Stimulated activated CD4-positive, alpha-beta T cell treated with anti-CD3 and anti-CD28 coated beads, Interleukin-4, amount 100 ng/mL, for 24 hours (primary cell): ENCODE data around the gene ARID1B.
A peak's percentile ranks its signal among the peaks of the same experiment; 100 is the strongest.

Experiments
- DNase-seq: peaks from one replicate; pipeline ENCODE4 v3.0.0-alpha.2; 2020

Gene ARID1B

GRCh38 chr6:157116426-157116825, 339.2 kb downstream of the ARID1B start:
- no peak for DNase-seq

DNA sequence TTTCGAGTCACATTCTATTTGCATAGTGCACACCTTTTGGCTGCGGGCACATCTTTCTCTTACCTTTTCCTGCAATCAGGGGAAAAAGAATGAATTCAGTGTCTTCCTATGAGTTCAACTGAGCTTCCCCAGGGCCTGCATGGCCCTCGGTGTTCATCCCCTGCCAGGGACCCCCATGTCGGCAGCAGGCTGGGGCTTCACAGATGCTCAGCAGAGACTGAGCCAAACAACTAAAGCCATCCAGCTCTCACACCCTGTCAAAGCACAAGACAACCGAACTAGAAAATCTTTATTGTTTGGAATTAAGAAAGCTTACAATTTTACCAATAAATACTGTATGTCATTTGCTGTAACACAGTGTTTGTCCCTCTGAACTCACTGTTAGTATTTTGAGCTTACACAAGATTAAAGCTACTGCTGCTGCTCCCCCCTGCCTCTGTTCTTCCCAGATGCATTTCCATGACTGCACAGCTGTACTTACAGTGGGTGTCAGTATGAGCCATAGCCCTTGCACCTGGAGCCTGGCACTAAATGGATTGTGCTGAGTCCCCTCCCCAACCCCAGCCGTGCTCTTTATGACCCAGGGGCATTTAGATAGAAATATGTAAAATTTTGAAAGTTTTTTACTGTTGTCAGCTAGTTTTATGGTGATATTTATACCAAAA, 340.4 kb downstream of the ARID1B start:
- no peak for DNase-seq

GRCh38 chr6:157119502-157120027, 342.4 kb downstream of the ARID1B start:
- no peak for DNase-seq

DNA sequence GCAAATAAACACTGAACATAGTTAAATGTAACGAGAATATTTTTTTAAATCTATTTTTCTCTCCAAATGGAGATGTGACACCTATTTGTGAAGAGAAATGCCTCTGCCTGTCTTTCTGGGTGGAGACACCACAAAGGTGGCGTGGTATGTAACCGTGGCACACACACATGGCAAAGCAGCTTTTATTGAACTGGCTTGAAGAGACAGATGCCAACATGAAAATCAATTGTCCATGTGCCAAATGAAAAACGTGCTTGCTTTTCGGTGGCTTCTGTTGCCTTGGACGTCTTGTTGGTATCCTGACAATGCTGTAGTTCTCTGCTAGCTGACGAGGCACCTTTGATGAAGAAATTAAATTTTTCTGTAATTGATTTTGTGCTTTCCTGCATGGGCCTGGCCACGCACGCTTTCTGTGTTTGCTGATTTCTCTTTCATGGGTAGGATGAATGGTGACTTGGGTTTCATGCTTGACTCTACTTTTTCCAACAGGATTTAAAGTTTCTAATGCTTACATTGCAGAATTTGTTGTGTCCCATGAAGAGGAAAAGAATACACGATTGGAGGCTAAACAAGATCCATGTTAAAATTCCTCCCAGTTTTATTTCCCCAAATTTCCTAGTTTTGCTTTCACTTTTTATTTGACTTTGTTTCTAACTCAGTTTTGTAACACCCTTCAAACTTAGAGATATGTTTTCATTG, 343.5 kb downstream of the ARID1B start:
- no peak for DNase-seq

DNA sequence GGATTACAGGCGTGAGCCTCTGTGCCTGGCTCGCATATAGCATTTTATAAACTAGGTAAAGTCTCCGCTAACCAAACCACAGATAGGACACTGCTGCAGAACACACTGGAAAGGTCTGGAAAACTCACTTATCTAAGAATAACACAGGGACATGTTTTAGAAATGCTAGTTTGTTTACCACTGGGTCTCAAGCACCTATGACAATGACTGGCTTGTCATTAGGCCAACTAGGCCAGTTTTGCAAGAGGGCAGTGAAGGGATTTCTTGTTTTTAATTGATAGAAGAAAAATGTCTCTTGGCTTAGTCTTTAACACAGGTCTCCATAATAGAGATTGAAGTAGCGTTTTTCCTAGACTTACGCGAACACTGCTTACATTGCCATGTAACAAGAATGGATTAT, 344.7 kb downstream of the ARID1B start:
- DNase-seq: no peak

GRCh38 chr6:157123234-157123633, 346.1 kb downstream of the ARID1B start:
- no peak for DNase-seq

- no peak for DNase-seq
Observed at GRCh38 chr6:157124485-157125254, 347.5 kb downstream of the ARID1B start.

DNA sequence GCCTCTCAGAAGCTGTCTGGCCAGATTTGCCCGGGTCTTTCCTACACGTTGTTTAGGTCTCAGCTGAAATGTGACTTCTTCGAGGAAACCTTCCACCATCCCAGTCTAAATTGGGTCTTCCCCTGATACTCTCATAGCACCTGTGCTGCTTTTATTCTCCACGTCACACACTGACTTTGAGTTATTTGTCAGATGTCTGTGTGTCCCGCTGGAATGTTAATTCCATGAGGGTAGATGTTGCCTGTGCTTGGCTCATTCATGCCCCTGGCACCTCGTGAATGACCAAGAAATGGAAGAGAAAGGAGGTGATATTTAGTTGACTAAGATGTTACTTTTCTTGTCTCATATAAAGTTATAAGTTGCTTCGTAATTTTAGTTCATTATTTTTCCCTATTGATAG, 348.4 kb downstream of the ARID1B start:
- no peak for DNase-seq

GRCh38 chr6:157126183-157127098, 349.3 kb downstream of the ARID1B start:
- no peak for DNase-seq

DNA sequence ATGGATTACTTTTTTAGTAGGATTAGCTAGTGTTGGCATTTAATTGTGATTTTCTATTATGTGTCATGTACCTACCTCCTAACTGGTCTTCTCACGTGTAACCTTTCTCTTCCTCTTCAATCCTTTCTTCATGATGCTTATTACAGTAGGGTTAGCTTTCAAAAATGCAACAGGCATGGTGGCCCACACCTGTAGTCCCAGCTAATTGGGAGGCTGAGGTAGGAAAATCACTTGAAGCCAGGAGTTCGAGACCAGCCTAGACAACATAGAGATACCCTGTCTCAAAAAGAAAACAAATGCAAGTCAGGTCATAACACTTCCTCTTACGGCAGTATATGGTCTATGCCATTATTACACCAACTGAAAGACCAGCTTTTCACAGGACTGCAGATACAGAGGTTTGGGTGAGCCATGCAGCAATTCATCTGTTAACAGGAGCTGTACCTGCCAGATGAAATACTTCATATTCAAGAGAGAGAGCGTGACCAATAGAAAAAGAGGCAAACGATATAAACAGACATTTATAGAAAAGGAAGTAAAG, 351.1 kb downstream of the ARID1B start:
- DNase-seq: no peak

DNA sequence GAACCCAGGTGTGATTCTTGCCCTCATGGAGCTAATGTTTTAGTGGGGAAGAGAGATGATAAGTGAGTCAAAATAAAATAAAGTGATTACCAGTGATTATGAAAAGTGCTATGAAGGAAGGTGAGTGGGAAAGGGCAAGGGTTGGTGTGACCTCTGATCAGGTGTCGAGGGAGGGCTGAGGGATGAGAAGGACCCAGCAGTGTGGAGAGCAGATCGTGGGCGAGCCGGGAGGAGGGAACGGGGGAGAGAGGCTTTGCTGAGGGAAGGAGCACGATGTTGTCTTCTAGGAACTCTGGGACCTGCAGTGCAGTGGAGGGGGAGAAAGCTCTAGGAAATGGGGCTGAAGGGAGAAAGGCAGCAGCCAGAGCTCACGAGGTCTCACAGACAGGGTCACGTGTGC, 354.1 kb downstream of the ARID1B start:
- DNase-seq: no peak

DNA sequence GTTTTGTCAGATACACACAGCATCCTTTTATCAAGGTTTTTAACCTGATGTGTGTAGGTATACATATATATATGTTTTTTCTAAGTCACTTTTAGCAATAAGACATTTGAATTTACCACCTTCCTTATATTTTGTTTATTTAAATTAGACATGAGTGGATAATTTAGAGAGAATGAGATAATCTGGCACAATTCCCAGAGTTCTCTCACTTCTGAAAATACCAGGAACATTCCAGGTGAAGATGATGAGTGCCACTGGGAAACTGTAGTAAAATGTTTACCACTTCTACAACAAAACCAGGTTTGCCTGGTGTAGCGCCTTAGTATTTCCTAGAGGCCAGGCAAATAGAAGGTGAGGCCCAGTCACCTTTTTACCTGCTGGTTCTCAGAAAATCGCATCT, 356.7 kb downstream of the ARID1B start:
- no peak for DNase-seq

DNA sequence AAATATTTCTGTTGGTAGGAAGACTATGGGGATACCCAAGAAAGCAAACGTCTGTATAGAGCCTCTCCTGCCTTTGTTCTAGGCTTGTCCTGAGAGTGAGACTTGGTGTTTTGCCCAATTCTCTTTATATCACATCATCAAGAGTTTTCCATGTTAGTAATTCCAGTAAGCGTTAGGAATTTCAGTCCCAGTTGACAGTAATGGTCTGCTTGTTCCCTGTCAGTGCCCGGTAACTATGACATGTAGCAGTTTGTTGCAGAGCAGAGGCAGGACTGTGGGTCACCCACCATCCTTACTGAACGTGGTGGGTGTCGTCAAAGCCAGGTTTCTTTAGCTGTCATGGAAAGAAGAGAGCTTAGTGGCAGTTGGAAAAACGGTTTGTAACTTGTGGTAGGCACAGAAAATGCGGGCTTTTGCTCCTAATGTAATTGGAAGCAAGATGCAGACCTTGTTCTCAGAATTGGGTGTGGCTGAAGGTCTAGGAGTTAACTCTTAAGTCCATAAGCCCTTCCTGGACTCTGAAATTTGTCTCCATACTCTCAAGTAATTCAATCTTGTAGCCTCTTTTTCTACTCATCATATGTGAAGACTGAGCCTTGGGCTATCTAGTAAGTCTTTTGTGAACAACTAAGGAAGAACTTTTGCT, 357.3 kb downstream of the ARID1B start:
- no peak for DNase-seq

- DNase-seq: no peak
Observed at GRCh38 chr6:157135691-157136090, 358.5 kb downstream of the ARID1B start.

- DNase-seq: no peak
Observed at GRCh38 chr6:157137501-157137900, 360.3 kb downstream of the ARID1B start.

- DNase-seq: no peak
Observed at GRCh38 chr6:157139054-157139708, 362.0 kb downstream of the ARID1B start.

DNA sequence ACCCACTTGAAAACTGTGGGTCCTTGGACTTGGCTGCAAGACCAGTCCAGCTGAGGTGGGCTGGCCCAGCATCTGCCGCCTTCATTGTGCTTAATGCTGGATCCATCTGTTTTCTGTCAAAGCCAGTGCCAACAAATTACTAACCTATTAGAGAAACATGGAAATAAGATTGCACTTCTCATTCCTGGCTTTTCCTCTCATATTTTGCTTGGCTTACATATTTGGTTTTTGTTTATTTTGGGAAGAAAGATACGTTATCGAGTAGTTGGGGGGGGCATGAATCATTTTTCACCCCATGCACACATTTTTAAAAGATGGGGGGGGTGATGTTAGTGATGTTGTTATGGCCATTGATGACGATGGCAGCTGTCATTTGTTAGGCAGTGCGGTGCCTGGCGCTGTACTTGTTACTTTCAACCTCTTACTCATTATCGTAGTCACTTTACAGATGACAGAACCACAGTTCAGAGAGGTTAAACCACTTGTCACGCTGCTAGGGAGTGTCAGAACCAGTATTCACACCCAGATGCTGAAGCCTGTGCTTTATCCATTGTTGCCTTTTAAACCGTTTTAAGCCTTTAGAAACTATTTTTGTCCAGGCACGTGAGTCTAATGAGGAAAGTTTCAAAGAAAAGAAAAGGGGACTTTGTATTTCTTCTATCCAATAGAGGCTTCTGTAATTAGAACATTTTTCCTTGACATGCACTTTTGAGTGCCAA, 366.2 kb downstream of the ARID1B start:
- DNase-seq: peak; percentile 23

GRCh38 chr6:157143890-157144798, 367.0 kb downstream of the ARID1B start:
- no peak for DNase-seq

- no peak for DNase-seq
Observed at GRCh38 chr6:157144859-157145568, 367.8 kb downstream of the ARID1B start.
